ENCODE measurements around the gene TNRC18.

The TNRC18 gene

GRCh38 chr7:5403442-5403841 lies 20.2 kb downstream of the TNRC18 start:
- DNase-seq (ENCODE audit: low spot score) = no peak

- no peak for DNase-seq (ENCODE audit: low spot score)
Measured at GRCh38 chr7:5397736-5398135, 25.9 kb downstream of the TNRC18 start.

GRCh38 chr7:5396999-5397663 lies 26.5 kb downstream of the TNRC18 start:
- peak; percentile 94 for DNase-seq (ENCODE audit: low spot score)

- peak; percentile 84 for DNase-seq (ENCODE audit: low spot score)
Measured at GRCh38 chr7:5396542-5396941, 27.1 kb downstream of the TNRC18 start.

GRCh38 chr7:5395246-5395645 lies 28.4 kb downstream of the TNRC18 start:
- no peak for DNase-seq (ENCODE audit: low spot score)

- no peak for DNase-seq (ENCODE audit: low spot score)
Measured at GRCh38 chr7:5394264-5395105, 29.1 kb downstream of the TNRC18 start.

- no peak for DNase-seq (ENCODE audit: low spot score)
Measured at GRCh38 chr7:5393748-5394147, 29.9 kb downstream of the TNRC18 start.

GRCh38 chr7:5393328-5393727 lies 30.3 kb downstream of the TNRC18 start:
- DNase-seq (ENCODE audit: low spot score) = no peak

GRCh38 chr7:5390918-5391317 lies 32.7 kb downstream of the TNRC18 start:
- no peak for DNase-seq (ENCODE audit: low spot score)

- no peak for DNase-seq (ENCODE audit: low spot score)
Measured at GRCh38 chr7:5388905-5389433, 34.7 kb downstream of the TNRC18 start.

GRCh38 chr7:5388273-5388901 lies 35.2 kb downstream of the TNRC18 start:
- no peak for DNase-seq (ENCODE audit: low spot score)

- no peak for DNase-seq (ENCODE audit: low spot score)
Measured at GRCh38 chr7:5387711-5388245, 35.9 kb downstream of the TNRC18 start.

GRCh38 chr7:5384618-5385017 lies 39.0 kb downstream of the TNRC18 start:
- DNase-seq (ENCODE audit: low spot score) = no peak

GRCh38 chr7:5383314-5384098 lies 40.1 kb downstream of the TNRC18 start:
- DNase-seq (ENCODE audit: low spot score) = no peak

GRCh38 chr7:5382281-5382892 lies 41.2 kb downstream of the TNRC18 start:
- no peak for DNase-seq (ENCODE audit: low spot score)

GRCh38 chr7:5381071-5381772 lies 42.4 kb downstream of the TNRC18 start:
- DNase-seq (ENCODE audit: low spot score) = no peak

GRCh38 chr7:5380350-5381070 lies 43.1 kb downstream of the TNRC18 start:
- no peak for DNase-seq (ENCODE audit: low spot score)

- no peak for DNase-seq (ENCODE audit: low spot score)
Measured at GRCh38 chr7:5379546-5379945, 44.1 kb downstream of the TNRC18 start.

- DNase-seq (ENCODE audit: low spot score) = no peak
Measured at GRCh38 chr7:5377816-5378215, 45.8 kb downstream of the TNRC18 start.

GRCh38 chr7:5377279-5377678 lies 46.4 kb downstream of the TNRC18 start:
- DNase-seq (ENCODE audit: low spot score) = no peak

Data from RKO (cell line).